Measurements from ENCODE around the gene ADAMTS6. TPM values are rescaled to one million over a fixed set of nuclear protein-coding genes. Genes with fewer than 3 reads are reported as not detected.

ADAMTS6 gene
- total and polyA plus RNA-seq, 2 donors (not counting 1 experiment from before 2014, with no cell fraction given), result 3.6 to 12.3 TPM

- H3K9me3 Mint-ChIP-seq (ENCODE audit: insufficient read depth), result no peaks in the 10 kb centered on the region
- DNase-seq (no peak), ATAC-seq (ENCODE audit: low read depth) (no peak)
- Histone ChIP-seq H3K9me3 (ENCODE audit: control extremely low read depth in 1 of 3, control insufficient read depth in 2 of 3, insufficient read depth in 1 of 3, low read length in 2 of 3) (no peaks in the 10 kb centered on the region), H3K4me3 (ENCODE audit: control extremely low read depth in 1 of 5, extremely low read depth in 1 of 5, insufficient read depth in 1 of 5, low read depth in 2 of 5, low read length in 4 of 5) (no peak overlapping the region), H3K4me2 (replicated peaks; ENCODE audit: low read depth, low read length, poor library complexity, severe bottlenecking) (no peak overlapping the region), H3K27ac (ENCODE audit: low read length in 2 of 2) (no peak overlapping the region), H3K79me2 (ENCODE audit: control insufficient read depth, insufficient read depth, low read length) (no peaks in the 10 kb centered on the region), H3K27me3 (replicated peaks in 1 of 4; ENCODE audit: control extremely low read depth in 1 of 4, control insufficient read depth in 3 of 4, insufficient read depth in 4 of 4, low read length in 3 of 4) (no peaks in the 10 kb centered on the region), H3K4me1 (ENCODE audit: control insufficient read depth in 2 of 2, insufficient read depth in 2 of 2, low read length in 2 of 2) (no peaks in the 10 kb centered on the region), H4K20me1 (ENCODE audit: control insufficient read depth, insufficient read depth, low read length, poor library complexity, severe bottlenecking) (no peaks in the 10 kb centered on the region), H3K9ac (ENCODE audit: low read length) (no peak overlapping the region), H3K36me3 (replicated peaks in 1 of 2; ENCODE audit: control extremely low read depth in 1 of 2, control insufficient read depth in 1 of 2, extremely low read depth in 1 of 2, insufficient read depth in 2 of 2, low read length in 1 of 2) (no peaks in the 10 kb centered on the region), H2AFZ (ENCODE audit: insufficient read depth, low read depth, low read length, poor library complexity, severe bottlenecking) (no peak overlapping the region)
- intact Hi-C loops (cut with micrococcal nuclease), result no loop called here
- no peak overlapping the region for H3K4me3 Mint-ChIP-seq
- no peaks in the 10 kb centered on the region for H3K4me1 Mint-ChIP-seq
- 100% methylated on average over 3 of the region's 3 CpGs for WGBS (ENCODE audit: insufficient coverage)
- H3K27ac Mint-ChIP-seq, result no peak overlapping the region
- ChIA-PET CTCF (no interaction called here), POLR2A (no interaction called here)
- H3K27me3 Mint-ChIP-seq, result no peaks in the 10 kb centered on the region
- TF ChIP-seq, protein P1, sequence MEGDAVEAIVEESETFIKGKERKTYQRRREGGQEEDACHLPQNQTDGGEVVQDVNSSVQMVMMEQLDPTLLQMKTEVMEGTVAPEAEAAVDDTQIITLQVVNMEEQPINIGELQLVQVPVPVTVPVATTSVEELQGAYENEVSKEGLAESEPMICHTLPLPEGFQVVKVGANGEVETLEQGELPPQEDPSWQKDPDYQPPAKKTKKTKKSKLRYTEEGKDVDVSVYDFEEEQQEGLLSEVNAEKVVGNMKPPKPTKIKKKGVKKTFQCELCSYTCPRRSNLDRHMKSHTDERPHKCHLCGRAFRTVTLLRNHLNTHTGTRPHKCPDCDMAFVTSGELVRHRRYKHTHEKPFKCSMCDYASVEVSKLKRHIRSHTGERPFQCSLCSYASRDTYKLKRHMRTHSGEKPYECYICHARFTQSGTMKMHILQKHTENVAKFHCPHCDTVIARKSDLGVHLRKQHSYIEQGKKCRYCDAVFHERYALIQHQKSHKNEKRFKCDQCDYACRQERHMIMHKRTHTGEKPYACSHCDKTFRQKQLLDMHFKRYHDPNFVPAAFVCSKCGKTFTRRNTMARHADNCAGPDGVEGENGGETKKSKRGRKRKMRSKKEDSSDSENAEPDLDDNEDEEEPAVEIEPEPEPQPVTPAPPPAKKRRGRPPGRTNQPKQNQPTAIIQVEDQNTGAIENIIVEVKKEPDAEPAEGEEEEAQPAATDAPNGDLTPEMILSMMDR (IDR thresholded peaks at IDR 0.05), result no peak
- no peak for TF ChIP-seq EZH2 (IDR thresholded peaks at IDR 0.05; ENCODE audit: borderline replicate concordance, insufficient read depth, low read depth, low read length, poor library complexity, severe bottlenecking)
Measured at GRCh38 chr5:65262096-65262495, 219.6 kb downstream of the ADAMTS6 start.

- ChIA-PET POLR2A (no interaction called here), CTCF (no interaction called here)
- no peak for DNase-seq
- no peaks in the 10 kb centered on the region for H3K27me3 ChIP-seq (replicated peaks in 1 of 4; ENCODE audit: control extremely low read depth in 1 of 4, control insufficient read depth in 3 of 4, insufficient read depth in 4 of 4, low read length in 3 of 4)
- H3K4me3 Mint-ChIP-seq, result no peak overlapping the region
- no peaks in the 10 kb centered on the region for H3K9me3 Mint-ChIP-seq (ENCODE audit: insufficient read depth)
- H3K9ac ChIP-seq (ENCODE audit: low read length), result no peak overlapping the region
- H4K20me1 ChIP-seq (ENCODE audit: control insufficient read depth, insufficient read depth, low read length, poor library complexity, severe bottlenecking), result no peaks in the 10 kb centered on the region
- no peaks in the 10 kb centered on the region for H3K79me2 ChIP-seq (ENCODE audit: control insufficient read depth, insufficient read depth, low read length)
- no peaks in the 10 kb centered on the region for H3K4me1 Mint-ChIP-seq
- no peaks in the 10 kb centered on the region for H3K4me1 ChIP-seq (ENCODE audit: control insufficient read depth in 2 of 2, insufficient read depth in 2 of 2, low read length in 2 of 2)
- H3K27ac Mint-ChIP-seq, result no peak overlapping the region
- intact Hi-C loops (cut with micrococcal nuclease), result no loop called here
- TF ChIP-seq EZH2 (IDR thresholded peaks at IDR 0.05; ENCODE audit: borderline replicate concordance, insufficient read depth, low read depth, low read length, poor library complexity, severe bottlenecking), result no peak
- TF ChIP-seq, protein P1 (IDR thresholded peaks at IDR 0.05), result no peak
- H3K4me2 ChIP-seq (replicated peaks; ENCODE audit: low read depth, low read length, poor library complexity, severe bottlenecking), result no peak overlapping the region
- no peak for ATAC-seq (ENCODE audit: low read depth)
- no peaks in the 10 kb centered on the region for H3K9me3 ChIP-seq (ENCODE audit: control extremely low read depth in 1 of 3, control insufficient read depth in 2 of 3, insufficient read depth in 1 of 3, low read length in 2 of 3)
- no peaks in the 10 kb centered on the region for H3K27me3 Mint-ChIP-seq
- H2AFZ ChIP-seq (ENCODE audit: insufficient read depth, low read depth, low read length, poor library complexity, severe bottlenecking), result no peak overlapping the region
- no peak overlapping the region for H3K4me3 ChIP-seq (ENCODE audit: control extremely low read depth in 1 of 5, extremely low read depth in 1 of 5, insufficient read depth in 1 of 5, low read depth in 2 of 5, low read length in 4 of 5)
- H3K36me3 ChIP-seq (replicated peaks in 1 of 2; ENCODE audit: control extremely low read depth in 1 of 2, control insufficient read depth in 1 of 2, extremely low read depth in 1 of 2, insufficient read depth in 2 of 2, low read length in 1 of 2), result no peaks in the 10 kb centered on the region
- H3K27ac ChIP-seq (ENCODE audit: low read length in 2 of 2), result no peak overlapping the region
- no CpG with 5 or more reads among the region's 1 CpG for WGBS (ENCODE audit: insufficient coverage)
Measured at GRCh38 chr5:65261499-65261898, 220.2 kb downstream of the ADAMTS6 start.
